HG02981 (cell line): Measurements from ENCODE around the gene RPTOR.

Source experiments
- ATAC-seq: cut with Tn5 transposase; IDR thresholded peaks from one replicate; pipeline ENCODE4 v1.9.1; 2021; ENCODE audit warnings: mild to moderate bottlenecking, moderate library complexity; ENCODE audit not compliant: unreplicated experiment

The RPTOR gene

DNA sequence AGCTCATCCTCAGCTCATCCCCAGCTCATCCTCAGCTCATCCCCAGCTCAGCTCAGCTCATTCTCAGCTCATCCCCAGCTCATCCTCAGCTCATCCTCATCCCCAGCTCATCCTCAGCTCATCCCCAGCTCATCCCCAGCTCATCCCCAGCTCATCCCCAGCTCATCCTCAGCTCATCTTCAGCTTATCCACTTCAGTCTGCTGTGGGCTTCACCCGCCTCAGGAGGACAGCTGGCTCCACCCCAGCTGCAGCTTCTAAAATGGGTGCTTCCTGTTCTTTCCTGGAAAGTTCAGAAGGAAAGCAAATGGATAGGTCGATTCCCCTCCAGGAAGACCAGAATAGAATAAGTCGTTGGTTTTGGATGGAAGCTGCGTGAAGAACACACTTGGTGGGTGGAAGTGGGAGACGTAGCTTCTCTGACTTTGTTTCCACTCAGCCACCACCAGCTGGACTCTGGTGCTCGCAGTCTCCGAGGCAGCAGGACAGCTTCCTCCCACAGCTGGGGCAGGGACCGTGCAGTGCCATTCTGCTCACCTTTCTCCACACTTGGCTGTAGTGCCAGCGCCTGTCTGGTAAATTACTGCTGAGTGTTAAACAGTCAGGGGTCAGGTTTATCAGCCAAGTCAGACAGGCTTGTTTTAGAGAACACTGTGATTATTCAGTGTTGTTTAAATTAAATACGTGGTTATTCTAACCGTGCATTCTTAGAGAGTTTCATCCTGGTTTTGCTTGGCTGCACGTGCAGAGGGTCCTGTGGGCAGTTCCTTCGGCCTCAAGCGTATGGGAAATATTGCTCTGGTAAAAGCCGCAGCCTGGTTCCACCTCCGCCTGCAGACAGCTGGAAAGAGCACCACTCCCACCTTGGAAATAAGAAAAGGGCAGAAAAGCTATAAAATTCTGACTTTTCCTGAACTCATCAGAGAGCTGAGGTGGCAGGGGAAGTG is 386.0 kb downstream of the RPTOR start:
- ATAC-seq: no peak

- ATAC-seq: no peak
Observed at GRCh38 chr17:80931421-80932265, 387.0 kb downstream of the RPTOR start.

DNA sequence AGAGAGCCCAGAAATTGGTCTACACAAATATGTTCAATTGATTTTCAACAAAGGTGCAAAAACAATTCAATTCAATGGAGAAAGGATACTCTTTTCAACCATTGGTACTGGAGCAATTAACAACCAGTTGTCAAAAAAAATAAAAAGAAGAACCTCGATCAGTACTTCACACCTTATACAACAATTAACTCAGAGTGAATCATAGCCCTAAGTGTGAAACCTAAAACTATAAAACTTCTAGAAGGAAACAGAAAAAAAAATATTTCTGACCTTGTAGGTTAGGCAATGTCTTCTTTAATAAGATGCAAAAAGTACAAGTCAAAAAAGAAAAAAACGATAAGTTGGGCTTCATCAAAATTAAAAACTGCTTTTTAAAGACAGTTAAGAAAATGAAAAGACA is 390.9 kb downstream of the RPTOR start:
- ATAC-seq: no peak

DNA sequence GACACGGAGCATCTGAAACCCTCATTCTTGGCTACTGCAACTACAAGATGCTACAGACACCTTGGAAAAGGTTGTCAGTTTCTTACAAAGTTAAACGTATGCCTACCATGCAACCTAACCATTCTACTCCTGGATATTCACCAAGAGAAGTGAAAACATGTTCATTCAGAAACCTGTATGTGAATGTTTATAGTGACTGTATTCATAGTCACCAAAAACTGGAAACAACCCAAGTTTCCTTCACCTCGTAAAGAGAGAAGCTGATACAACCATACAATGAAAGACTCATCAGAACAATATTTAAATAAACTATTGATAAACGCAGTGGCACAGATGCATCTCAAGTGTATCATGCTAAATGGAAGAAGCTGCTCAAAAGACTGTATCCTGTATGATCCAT is 391.6 kb downstream of the RPTOR start:
- ATAC-seq: no peak

- ATAC-seq: no peak
Observed at GRCh38 chr17:80936723-80937122, 392.1 kb downstream of the RPTOR start.

- no peak for ATAC-seq
Observed at GRCh38 chr17:80937462-80938381, 393.1 kb downstream of the RPTOR start.

DNA sequence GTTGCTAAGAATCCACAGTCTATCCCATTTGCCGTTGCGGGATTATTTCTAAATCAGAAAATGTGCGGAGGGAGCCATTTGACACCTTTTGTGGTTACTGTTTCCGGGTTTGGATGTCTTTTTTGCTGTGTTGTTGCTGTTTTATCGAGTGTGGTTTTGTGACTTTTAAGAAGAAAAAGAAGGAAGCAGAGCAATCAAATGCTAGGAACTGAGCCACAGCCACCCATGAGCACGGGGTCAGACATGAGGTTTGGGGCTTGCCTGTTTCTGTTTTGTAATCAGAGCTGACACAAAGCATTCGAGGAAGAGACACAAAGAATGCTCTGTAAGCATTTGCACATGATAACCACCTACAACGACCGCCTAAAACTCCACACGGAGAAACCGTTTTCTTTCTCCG is 393.9 kb downstream of the RPTOR start:
- no peak for ATAC-seq

GRCh38 chr17:80939151-80940145 is 394.8 kb downstream of the RPTOR start:
- ATAC-seq: no peak

DNA sequence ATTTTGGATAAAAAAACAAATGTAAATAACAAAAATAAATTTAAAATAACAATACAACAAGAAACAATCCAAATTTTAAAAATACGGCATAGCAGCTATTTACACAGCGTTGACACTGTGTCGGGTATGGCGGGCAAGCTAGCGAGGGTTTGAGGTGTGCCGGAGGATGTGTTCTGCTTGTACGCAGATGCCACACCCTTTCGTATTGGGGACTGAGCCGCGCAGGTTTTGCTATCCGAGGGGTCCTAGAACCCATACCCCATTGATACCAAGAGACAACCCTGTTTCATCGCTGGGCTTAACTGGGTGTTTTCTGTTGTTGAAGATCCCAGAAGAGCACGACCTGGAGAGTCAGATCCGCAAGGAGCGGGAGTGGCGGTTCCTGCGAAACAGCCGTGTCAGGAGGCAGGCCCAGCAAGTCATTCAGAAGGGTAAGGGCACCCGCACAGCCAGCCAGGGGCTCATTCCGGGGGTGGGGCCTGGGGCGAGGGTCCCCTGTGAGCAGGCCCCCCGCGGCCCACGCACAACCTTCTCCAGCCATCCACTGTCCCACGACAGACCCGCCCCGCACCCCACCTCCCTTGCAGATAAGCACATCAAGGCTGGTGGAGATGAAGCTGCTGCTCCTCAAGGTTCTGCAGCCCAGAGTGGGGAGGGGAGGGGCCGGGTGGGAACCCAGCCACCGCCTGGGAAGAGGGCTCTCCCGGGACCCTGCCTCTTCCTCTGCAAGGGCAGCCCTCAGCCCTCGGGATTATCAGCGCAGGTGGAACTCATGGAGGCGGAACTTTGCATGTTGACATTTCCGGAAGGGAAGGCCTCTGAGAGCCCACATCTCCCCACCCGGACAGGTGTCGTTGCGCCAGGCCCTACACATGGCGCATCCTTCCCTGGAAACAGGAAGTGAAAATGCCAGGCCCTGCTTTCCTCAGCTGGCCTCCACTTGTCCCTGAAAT is 395.8 kb downstream of the RPTOR start:
- no peak for ATAC-seq

GRCh38 chr17:80941171-80941570 is 396.5 kb downstream of the RPTOR start:
- ATAC-seq: no peak

GRCh38 chr17:80941743-80942422 is 397.2 kb downstream of the RPTOR start:
- ATAC-seq: no peak

GRCh38 chr17:80942423-80943345 is 398.0 kb downstream of the RPTOR start:
- no peak for ATAC-seq

DNA sequence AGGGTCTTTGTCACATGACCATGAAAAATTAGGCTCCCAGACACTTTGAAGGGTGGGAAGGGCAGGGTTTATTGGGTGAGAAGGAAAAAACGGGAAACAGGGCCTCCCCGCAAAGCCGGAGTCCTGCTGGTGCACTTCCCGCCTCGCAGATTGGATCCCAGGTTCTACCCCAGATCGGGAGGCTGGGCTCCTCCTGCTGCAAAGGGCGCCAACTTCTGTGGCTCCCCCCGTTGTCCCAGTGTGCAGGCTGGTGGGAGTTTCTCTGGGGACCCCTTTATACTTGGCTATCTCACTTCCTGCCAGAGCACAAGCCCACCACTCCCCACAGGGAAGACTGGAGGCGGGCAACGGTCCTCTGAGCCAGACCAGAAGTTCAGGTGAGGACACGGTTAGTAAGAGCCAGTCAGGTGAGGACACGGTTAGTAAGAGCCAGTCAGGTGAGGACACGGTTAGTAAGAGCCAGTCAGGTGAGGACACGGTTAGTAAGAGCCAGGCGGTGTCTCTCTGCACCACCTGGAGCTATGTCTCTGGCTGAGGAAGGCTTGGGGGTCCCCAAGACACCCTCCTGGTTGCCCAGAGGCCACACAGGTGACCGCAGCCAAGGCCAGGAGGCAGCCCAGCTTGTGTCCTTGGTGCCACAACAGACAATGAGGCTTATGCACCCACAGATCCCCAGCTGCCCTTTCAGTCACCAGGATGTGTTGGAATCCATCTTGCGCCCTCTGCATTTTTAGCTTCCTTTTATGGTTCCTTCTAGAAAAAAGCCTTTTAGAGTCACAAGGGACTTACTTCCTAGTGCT is 398.9 kb downstream of the RPTOR start:
- ATAC-seq: no peak

DNA sequence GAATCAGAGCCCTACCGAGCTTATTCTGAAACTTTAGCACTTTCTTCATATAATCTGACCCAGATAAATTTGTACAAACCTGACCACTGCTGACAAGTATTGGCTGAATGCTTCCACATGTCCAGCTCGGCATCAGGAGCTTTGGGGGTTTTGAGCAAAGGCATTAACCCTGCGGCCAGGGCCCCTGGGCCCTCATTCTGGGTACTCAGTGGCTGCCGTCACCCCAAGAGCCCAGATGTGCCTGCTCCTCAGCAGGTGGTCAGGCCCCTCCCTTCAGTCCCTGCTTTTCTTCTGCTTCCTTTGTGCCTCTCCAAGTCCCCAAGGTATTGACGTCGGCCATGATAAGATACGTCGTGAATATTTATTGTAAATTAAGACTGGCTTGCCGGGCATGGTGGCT is 399.7 kb downstream of the RPTOR start:
- no peak for ATAC-seq

GRCh38 chr17:80945736-80946135 is 401.1 kb downstream of the RPTOR start:
- no peak for ATAC-seq

DNA sequence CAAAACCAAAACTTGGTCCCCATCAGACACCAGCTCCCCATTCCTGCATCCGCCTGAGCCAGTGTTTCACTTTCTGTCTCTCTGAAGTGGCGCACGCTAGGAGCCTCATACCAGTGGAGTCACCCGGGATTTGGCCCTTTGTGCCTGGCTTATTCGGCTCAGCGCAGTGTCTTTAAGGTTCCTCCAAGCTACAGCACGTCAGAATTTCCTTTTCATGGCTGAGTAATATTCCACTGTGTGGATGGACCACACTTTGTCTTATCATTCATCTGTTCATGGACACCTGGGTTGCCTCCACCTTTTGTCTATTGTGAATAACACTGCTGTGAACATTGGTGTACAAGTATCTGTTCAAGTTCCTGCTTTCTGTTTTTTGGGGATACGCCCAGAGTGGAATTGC is 401.8 kb downstream of the RPTOR start:
- ATAC-seq: no peak
